HepG2 (cell line): Measurements from ENCODE around the gene APBA1. TPM values are rescaled to one million over a fixed set of nuclear protein-coding genes. Genes with fewer than 3 reads are reported as not detected.

Source experiments
- ATAC-seq: fragments of 200-7000 bp; cut with Tn5 transposase; 3 replicates; pipeline ENCODE4 v1.9.1; 2020; ENCODE audit warnings: mild to moderate bottlenecking, moderate library complexity
- BruUV-seq: library from RNA; stranded (reverse); fragments of 400-500 nt; replicated peaks from 2 replicates; lab custom pipeline; 2021; lab: Mats Ljungman, UMichigan
- CTCF ChIA-PET: fragments of 300-600 bp; formaldehyde crosslinking; extraction: SDS; loops from one replicate; lab custom pipeline; 2021; ENCODE audit warnings: low total read pairs, inconsistent platforms, low intra/inter-chr PET ratio; lab: Yijun Ruan, JAX
- POLR2A ChIA-PET: fragments of 350-600 bp; sonication (Branson Sonifier 250); formaldehyde crosslinking; loops from one replicate; lab custom pipeline; 2020; ENCODE audit warnings: antibody characterized with exemption, inconsistent platforms; lab: Yijun Ruan, JAX
- DNase-seq: peaks from one replicate; pipeline ENCODE4 v3.0.0-alpha.2; 2015; ENCODE audit warnings: low spot score
- FAIRE-seq: peaks from 3 replicates; lab custom pipeline; 2011; peaks lifted over from hg19 to GRCh38; lab: Jason Lieb, UNC
- H2AFZ ChIP-seq: one replicate; pipeline ENCODE4 v1.6.1; 2011; ENCODE audit warnings: low read length, inconsistent platforms
- H3K27ac ChIP-seq: fragments of 300-600 bp; 3 replicates; pipeline ENCODE4 v1.8.0; 2011; ENCODE audit warnings: mixed run types, mild to moderate bottlenecking, mixed read lengths, low read length, inconsistent platforms; ENCODE audit not compliant: insufficient read depth; ENCODE audit errors: extremely low read length
- H3K27me3 ChIP-seq, 2 experiments: fragments of 200-600 bp in 1 of 2; 2 replicates in 1 of 2; 3 replicates in 1 of 2; pipeline versions ENCODE4 v1.6.0 to v1.8.0; 2011; ENCODE audit warnings: low read length in 2 of 2, mild to moderate bottlenecking in 2 of 2, moderate library complexity in 2 of 2, inconsistent platforms in 1 of 2; ENCODE audit not compliant: insufficient read depth in 2 of 2, control insufficient read depth in 1 of 2
- H3K36me3 ChIP-seq, 2 experiments: fragments of 200-600 bp in 1 of 2; replicated peaks in 1 of 2; 2 replicates in 1 of 2; 3 replicates in 1 of 2; pipeline versions ENCODE4 v1.5.1 to v1.8.0; 2011; ENCODE audit warnings: low read length in 2 of 2, inconsistent platforms in 1 of 2; ENCODE audit not compliant: insufficient read depth in 2 of 2, control insufficient read depth in 1 of 2
- H3K4me1 ChIP-seq: 2 replicates; pipeline ENCODE4 v1.5.1; 2012; ENCODE audit warnings: low read length, inconsistent platforms; ENCODE audit not compliant: insufficient read depth
- H3K4me2 ChIP-seq: 2 replicates; pipeline ENCODE4 v1.6.0; 2011; ENCODE audit warnings: low read depth, low read length, inconsistent platforms
- H3K4me3 ChIP-seq, 3 experiments: fragments of 200-600 bp in 1 of 3; sonication (generic), shearing (Covaris generic) in 1 of 3; replicated peaks in 1 of 3; 2 replicates each; pipeline ENCODE4 v1.5.1; 2011 to 2016; ENCODE audit warnings: low read length in 3 of 3, inconsistent platforms in 2 of 3, low read depth in 2 of 3, mild to moderate bottlenecking in 2 of 3, control low read depth in 1 of 3, mixed read lengths in 1 of 3; ENCODE audit not compliant: insufficient read depth in 1 of 3
- H3K79me2 ChIP-seq: one replicate; pipeline ENCODE4 v1.6.1; 2011; ENCODE audit warnings: low read length, inconsistent platforms; ENCODE audit not compliant: insufficient read depth
- H3K9ac ChIP-seq: 2 replicates; pipeline ENCODE4 v1.6.0; 2011; ENCODE audit warnings: mild to moderate bottlenecking, low read depth, low read length, inconsistent platforms; ENCODE audit not compliant: insufficient read depth
- H3K9me3 ChIP-seq: 2 replicates; pipeline ENCODE4 v1.5.1; 2012; ENCODE audit warnings: mild to moderate bottlenecking, low read length
- H4K20me1 ChIP-seq: 2 replicates; pipeline ENCODE4 v1.6.0; 2011; ENCODE audit warnings: inconsistent platforms, mild to moderate bottlenecking, low read length, moderate library complexity; ENCODE audit not compliant: insufficient read depth
- CBX1 ChIP-seq: IDR thresholded peaks from one replicate; pipeline ENCODE4 v1.6.1; 2016; ENCODE audit warnings: antibody characterized with exemption, low read depth
- GABPA ChIP-seq, 2 experiments: IDR thresholded peaks; 2 replicates each; pipeline ENCODE4 v1.6.1; 2011 to 2016; ENCODE audit warnings: low read depth in 2 of 2, low read length in 1 of 2, missing biosample characterization in 1 of 2, missing genetic modification characterization in 1 of 2
- GATAD2A ChIP-seq: IDR thresholded peaks from 2 replicates; pipeline ENCODE4 v1.6.1; 2016
- HNRNPK ChIP-seq: fragments of 200-400 bp; formaldehyde crosslinking; IDR thresholded peaks from 2 replicates; pipeline ENCODE4 v1.6.1; 2018; ENCODE audit warnings: low read length, low read depth, moderate library complexity, mild to moderate bottlenecking; ENCODE audit not compliant: poor library complexity, severe bottlenecking
- JUND ChIP-seq: sonication (generic); formaldehyde crosslinking; IDR thresholded peaks from 2 replicates; pipeline ENCODE4 v1.8.0; 2022; ENCODE audit warnings: mild to moderate bottlenecking, missing genetic modification reagents
- MED1 ChIP-seq: sonication (generic); formaldehyde crosslinking; IDR thresholded peaks from 2 replicates; pipeline ENCODE4 v1.4.0; 2020; ENCODE audit warnings: missing genetic modification reagents
- RCOR2 ChIP-seq: IDR thresholded peaks from 2 replicates; pipeline ENCODE4 v1.6.1; 2016; ENCODE audit warnings: missing biosample characterization, missing genetic modification reagents
- ZEB1 ChIP-seq: IDR thresholded peaks from 2 replicates; pipeline ENCODE4 v1.6.1; 2012; ENCODE audit warnings: mild to moderate bottlenecking, low read depth, inconsistent platforms; ENCODE audit not compliant: insufficient replicate concordance
- ZNF431 ChIP-seq: sonication (generic); formaldehyde crosslinking; IDR thresholded peaks from 2 replicates; pipeline ENCODE4 v1.9.0; 2022; ENCODE audit warnings: missing genetic modification reagents, low read depth, mild to moderate bottlenecking, borderline replicate concordance
- ZNF816 ChIP-seq: sonication (generic); formaldehyde crosslinking; IDR thresholded peaks from 2 replicates; pipeline ENCODE4 v1.8.0; 2022; ENCODE audit warnings: missing genetic modification reagents, mild to moderate bottlenecking, borderline replicate concordance
- WGBS: methylation state at CpG from one replicate; pipeline ENCODE4 v1.1.6; 2017; ENCODE audit warnings: low lambda C conversion rate; 5-methylcytosine and 5-hydroxymethylcytosine counted together
- in situ Hi-C: cut with HindIII; loops from 2 replicates; pipeline ENCODE4 v1.10.0; 2017; ENCODE audit warnings: low pct_unique_long_range_greater_than_20kb; ENCODE audit not compliant: extremely low pct_ligation_motif_present
- intact Hi-C: fragments of 100-400 bp; cut with micrococcal nuclease; formaldehyde crosslinking; loops from one replicate; pipeline ENCODE4 v1.10.0; 2022; ENCODE audit not compliant: unreplicated experiment
- polyA plus RNA-seq, 8 experiments: library from polyadenylated mRNA; depleted of rRNA in 3 of 8; stranded (reverse) in 7 of 8; unstranded in 1 of 8; fragments of >200 nt; fragmentation: Illumina TruSeq in 4 of 8; extraction: Trizol in 4 of 8; gene quantifications; 2 replicates each; pipeline versions ENCODE4 v1.2.1 to v1.2.3, GENCODE V29; 2011 to 2016; ENCODE audit warnings: low read depth in 4 of 8, missing spikeins in 1 of 8, mixed read lengths in 1 of 8; ENCODE audit not compliant: insufficient read depth in 1 of 8
- total RNA-seq, 5 experiments: library from RNA; depleted of rRNA; stranded (reverse); fragments of >200 nt; fragmentation: Illumina TruSeq; extraction: Trizol; gene quantifications; 2 replicates each; pipeline ENCODE4 v1.2.3, GENCODE V29; 2016; ENCODE audit warnings: low read depth in 1 of 5
- TF ChIP-seq, protein P1 (sequence below): sonication (generic); formaldehyde crosslinking; IDR thresholded peaks from 2 replicates; pipeline ENCODE4 v1.9.0; 2021; ENCODE audit warnings: missing genetic modification reagents, mild to moderate bottlenecking, borderline replicate concordance
- TF ChIP-seq, protein P2 (sequence below): sonication (generic); formaldehyde crosslinking; IDR thresholded peaks from 2 replicates; pipeline ENCODE4 v1.8.0; 2022; ENCODE audit warnings: missing genetic modification reagents, mild to moderate bottlenecking, inconsistent platforms, borderline replicate concordance
- TF ChIP-seq, protein P3 (sequence below): sonication (generic); formaldehyde crosslinking; IDR thresholded peaks from 2 replicates; pipeline ENCODE4 v1.5.1; 2020; ENCODE audit warnings: missing genetic modification reagents, mild to moderate bottlenecking, borderline replicate concordance

Gene APBA1
- total and polyA plus RNA-seq, 2 of the 13 experiments (the other 11 are each of a cell fraction or from before 2014, with no cell fraction given): 0.15 TPM; not detected in 1

DNA sequence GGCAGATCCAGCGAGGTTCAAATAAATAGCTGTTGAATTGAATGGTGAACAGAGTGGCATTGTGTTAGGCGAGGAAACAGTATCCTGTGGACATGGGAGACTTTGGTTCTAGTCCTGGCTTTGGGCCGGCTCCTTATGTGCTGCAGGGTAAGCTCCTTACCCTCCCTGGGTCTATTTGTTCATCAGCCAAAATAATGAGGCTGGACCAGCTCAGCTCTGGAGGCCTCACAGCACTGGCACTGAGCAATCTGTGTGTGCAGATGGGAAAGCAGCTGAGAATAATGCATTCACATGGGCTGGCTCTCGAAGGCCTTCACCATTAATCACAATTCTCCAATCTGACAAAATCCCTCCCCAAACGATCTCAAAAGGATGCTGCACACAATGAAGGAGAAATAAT is 81.9 kb downstream of the APBA1 start:
- no peak for FAIRE-seq
- no peak for DNase-seq
- no peak overlapping the region for H3K27ac ChIP-seq
- no peaks in the 10 kb centered on the region for H4K20me1 ChIP-seq
- in situ Hi-C loops (no loop called here), intact Hi-C loops (no loop called here)
- TF ChIP-seq RCOR2 (CRISPR knock-in tag) (no peak), ZNF431 (CRISPR knock-in tag) (no peak)
- no peaks in the 10 kb centered on the region for H3K79me2 ChIP-seq
- 3% methylated on average over 4 of the region's 5 CpGs for WGBS
- no peak overlapping the region for H3K4me2 ChIP-seq
- H3K27me3 ChIP-seq: peaks cover 0 to 9% of the 10 kb centered on the region in 2 experiments; a peak in 1 of 5 replicates
- no peaks in the 10 kb centered on the region for H3K36me3 ChIP-seq
- no peak overlapping the region for H3K4me3 ChIP-seq
- ATAC-seq: no peak
- no peaks in the 10 kb centered on the region for H3K4me1 ChIP-seq
- no peak overlapping the region for H2AFZ ChIP-seq
- ChIA-PET CTCF (no interaction called here), POLR2A (no interaction called here)
- no peak overlapping the region for H3K9ac ChIP-seq
- H3K9me3 ChIP-seq: no peaks in the 10 kb centered on the region
- no TSS peak for BruUV-seq

DNA sequence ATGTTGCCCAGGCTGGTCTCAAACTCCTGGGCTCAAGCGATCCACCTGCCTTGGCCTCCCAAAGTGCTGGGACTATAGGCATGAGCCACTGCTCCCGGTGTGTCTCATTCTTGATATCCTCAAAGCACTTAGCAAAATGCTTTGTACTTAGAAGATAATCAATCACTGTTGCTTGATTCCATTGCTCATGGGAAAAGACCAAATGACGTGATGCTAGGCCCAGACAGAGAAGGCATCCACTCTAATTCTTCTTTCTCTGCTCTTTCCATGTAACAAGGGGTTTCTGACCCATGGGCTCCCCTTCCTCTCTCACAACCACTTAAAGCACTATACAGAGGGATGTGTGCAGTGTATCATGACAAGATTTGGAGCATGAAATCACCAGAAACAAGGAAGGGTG is 83.0 kb downstream of the APBA1 start:
- H4K20me1 ChIP-seq: no peaks in the 10 kb centered on the region
- H3K27ac ChIP-seq: no peak overlapping the region
- ATAC-seq (no peak), DNase-seq (no peak), FAIRE-seq (no peak)
- in situ Hi-C loops: no loop called here
- intact Hi-C loops: no loop called here
- no peak overlapping the region for H3K9ac ChIP-seq
- H3K36me3 ChIP-seq: no peaks in the 10 kb centered on the region
- POLR2A ChIA-PET: no interaction called here
- 49% methylated on average over 3 of the region's 3 CpGs for WGBS
- H3K27me3 ChIP-seq: peaks cover 0 to 9% of the 10 kb centered on the region in 2 experiments; a peak in 1 of 5 replicates
- CTCF ChIA-PET: no interaction called here
- no peaks in the 10 kb centered on the region for H3K4me1 ChIP-seq
- no peaks in the 10 kb centered on the region for H3K79me2 ChIP-seq
- BruUV-seq: no TSS peak
- H3K4me3 ChIP-seq: no peak overlapping the region
- TF ChIP-seq, protein P1, sequence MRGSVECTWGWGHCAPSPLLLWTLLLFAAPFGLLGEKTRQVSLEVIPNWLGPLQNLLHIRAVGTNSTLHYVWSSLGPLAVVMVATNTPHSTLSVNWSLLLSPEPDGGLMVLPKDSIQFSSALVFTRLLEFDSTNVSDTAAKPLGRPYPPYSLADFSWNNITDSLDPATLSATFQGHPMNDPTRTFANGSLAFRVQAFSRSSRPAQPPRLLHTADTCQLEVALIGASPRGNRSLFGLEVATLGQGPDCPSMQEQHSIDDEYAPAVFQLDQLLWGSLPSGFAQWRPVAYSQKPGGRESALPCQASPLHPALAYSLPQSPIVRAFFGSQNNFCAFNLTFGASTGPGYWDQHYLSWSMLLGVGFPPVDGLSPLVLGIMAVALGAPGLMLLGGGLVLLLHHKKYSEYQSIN: no peak
- TF ChIP-seq GATAD2A (CRISPR knock-in tag): no peak
- no peak for TF ChIP-seq CBX1
- TF ChIP-seq GABPA (IDR thresholded peaks at IDR 0.05; ENCODE audit: low read depth, low read length): no peak
- no peak for TF ChIP-seq GABPA (CRISPR knock-in tag; IDR thresholded peaks at IDR 0.05; ENCODE audit: low read depth)
- TF ChIP-seq HNRNPK: no peak
- no peak for TF ChIP-seq ZEB1
- TF ChIP-seq, protein P2, sequence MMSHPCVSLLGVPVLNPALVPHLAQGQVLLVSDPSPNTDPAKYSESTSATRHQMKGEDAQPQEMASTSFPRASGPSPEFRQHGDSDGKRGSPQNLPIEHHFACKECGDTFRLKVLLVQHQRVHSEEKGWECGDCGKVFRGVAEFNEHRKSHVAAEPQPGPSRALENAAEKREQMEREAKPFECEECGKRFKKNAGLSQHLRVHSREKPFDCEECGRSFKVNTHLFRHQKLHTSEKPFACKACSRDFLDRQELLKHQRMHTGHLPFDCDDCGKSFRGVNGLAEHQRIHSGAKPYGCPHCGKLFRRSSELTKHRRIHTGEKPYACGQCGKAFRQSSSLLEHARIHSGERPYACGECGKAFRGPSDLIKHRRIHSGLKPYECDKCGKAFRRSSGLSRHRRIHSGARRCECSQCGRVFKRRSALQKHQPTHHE (CRISPR knock-in tag): no peak
- TF ChIP-seq MED1 (CRISPR knock-in tag): no peak
- TF ChIP-seq JUND (CRISPR knock-in tag): no peak
- TF ChIP-seq, protein P3, sequence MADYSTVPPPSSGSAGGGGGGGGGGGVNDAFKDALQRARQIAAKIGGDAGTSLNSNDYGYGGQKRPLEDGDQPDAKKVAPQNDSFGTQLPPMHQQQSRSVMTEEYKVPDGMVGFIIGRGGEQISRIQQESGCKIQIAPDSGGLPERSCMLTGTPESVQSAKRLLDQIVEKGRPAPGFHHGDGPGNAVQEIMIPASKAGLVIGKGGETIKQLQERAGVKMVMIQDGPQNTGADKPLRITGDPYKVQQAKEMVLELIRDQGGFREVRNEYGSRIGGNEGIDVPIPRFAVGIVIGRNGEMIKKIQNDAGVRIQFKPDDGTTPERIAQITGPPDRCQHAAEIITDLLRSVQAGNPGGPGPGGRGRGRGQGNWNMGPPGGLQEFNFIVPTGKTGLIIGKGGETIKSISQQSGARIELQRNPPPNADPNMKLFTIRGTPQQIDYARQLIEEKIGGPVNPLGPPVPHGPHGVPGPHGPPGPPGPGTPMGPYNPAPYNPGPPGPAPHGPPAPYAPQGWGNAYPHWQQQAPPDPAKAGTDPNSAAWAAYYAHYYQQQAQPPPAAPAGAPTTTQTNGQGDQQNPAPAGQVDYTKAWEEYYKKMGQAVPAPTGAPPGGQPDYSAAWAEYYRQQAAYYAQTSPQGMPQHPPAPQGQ: no peak
- no peak for TF ChIP-seq ZNF816 (CRISPR knock-in tag)
- H2AFZ ChIP-seq: no peak overlapping the region
- no peaks in the 10 kb centered on the region for H3K9me3 ChIP-seq
- H3K4me2 ChIP-seq: no peak overlapping the region
